Neuron (in vitro differentiated cells): ENCODE data around the gene ACAA1.

Experiments used
- H2AFZ ChIP-seq: one replicate; pipeline ENCODE4 v1.6.1; 2013; ENCODE audit warnings: low read depth, mild to moderate bottlenecking, inconsistent platforms, low read length, moderate library complexity
- H3K27me3 ChIP-seq: one replicate; pipeline ENCODE4 v1.6.1; 2013; ENCODE audit warnings: low read length; ENCODE audit not compliant: insufficient read depth
- H3K36me3 ChIP-seq: one replicate; pipeline ENCODE4 v1.6.1; 2013; ENCODE audit warnings: low read length; ENCODE audit not compliant: insufficient read depth
- H3K4me1 ChIP-seq: one replicate; pipeline ENCODE4 v1.6.1; 2013; ENCODE audit warnings: low read length; ENCODE audit not compliant: insufficient read depth
- H3K4me3 ChIP-seq: 2 replicates; pipeline ENCODE4 v1.5.1; 2013; ENCODE audit warnings: mild to moderate bottlenecking, low read length, moderate library complexity
- H3K9me3 ChIP-seq: one replicate; pipeline ENCODE4 v1.6.1; 2013; ENCODE audit warnings: low read length

The ACAA1 gene

DNA sequence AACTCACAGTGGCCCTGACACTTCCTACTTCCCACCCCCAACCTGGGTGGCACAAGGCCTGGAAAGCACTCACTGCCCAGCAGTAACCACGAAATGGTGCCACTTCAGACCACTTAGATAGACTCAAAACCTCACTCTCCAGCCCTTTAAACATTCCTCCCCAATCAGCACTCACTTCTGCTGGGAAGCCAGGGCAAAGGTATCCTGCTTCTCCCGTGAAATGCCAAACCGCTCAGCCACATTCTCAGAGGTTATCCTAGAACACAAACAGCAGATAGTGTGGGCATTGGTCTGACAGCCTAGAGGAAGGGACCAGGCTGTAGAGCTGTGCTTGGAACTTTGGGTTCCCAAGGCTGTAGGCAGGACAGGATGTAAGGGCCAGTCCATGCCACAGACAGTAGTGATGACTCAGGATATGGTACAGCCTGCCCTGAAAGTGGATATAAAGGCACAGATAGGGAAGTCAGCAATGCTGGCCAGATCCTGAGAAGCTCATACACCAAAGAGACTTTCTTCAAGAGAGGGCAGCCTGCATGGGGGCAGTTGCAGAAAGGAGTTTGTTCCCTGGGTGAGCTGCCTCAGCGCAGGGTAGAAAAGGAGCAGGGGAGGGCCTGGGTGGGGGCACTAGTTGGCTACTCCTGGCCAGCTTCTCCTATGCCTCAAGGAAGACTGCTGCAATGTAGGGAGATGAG lies 9.2 kb downstream of the ACAA1 start:
- Histone ChIP-seq H3K4me3 (no peak overlapping the region), H3K36me3 (peaks cover 84% of the 10 kb centered on the region), H3K27me3 (no peaks in the 10 kb centered on the region), H3K4me1 (no peaks in the 10 kb centered on the region), H3K9me3 (no peaks in the 10 kb centered on the region), H2AFZ (no peak overlapping the region)

- Histone ChIP-seq H3K4me3 (no peak overlapping the region), H3K9me3 (no peaks in the 10 kb centered on the region), H3K36me3 (peaks cover 84% of the 10 kb centered on the region), H2AFZ (no peak overlapping the region), H3K27me3 (no peaks in the 10 kb centered on the region), H3K4me1 (no peaks in the 10 kb centered on the region)
Measured at GRCh38 chr3:38126121-38126892, 10.6 kb downstream of the ACAA1 start.

GRCh38 chr3:38125305-38126120 lies 11.4 kb downstream of the ACAA1 start:
- no peak overlapping the region for H3K4me3 ChIP-seq
- H3K4me1 ChIP-seq: no peaks in the 10 kb centered on the region
- H2AFZ ChIP-seq: no peak overlapping the region
- peaks cover 83% of the 10 kb centered on the region for H3K36me3 ChIP-seq
- H3K9me3 ChIP-seq: no peaks in the 10 kb centered on the region
- H3K27me3 ChIP-seq: no peaks in the 10 kb centered on the region

DNA sequence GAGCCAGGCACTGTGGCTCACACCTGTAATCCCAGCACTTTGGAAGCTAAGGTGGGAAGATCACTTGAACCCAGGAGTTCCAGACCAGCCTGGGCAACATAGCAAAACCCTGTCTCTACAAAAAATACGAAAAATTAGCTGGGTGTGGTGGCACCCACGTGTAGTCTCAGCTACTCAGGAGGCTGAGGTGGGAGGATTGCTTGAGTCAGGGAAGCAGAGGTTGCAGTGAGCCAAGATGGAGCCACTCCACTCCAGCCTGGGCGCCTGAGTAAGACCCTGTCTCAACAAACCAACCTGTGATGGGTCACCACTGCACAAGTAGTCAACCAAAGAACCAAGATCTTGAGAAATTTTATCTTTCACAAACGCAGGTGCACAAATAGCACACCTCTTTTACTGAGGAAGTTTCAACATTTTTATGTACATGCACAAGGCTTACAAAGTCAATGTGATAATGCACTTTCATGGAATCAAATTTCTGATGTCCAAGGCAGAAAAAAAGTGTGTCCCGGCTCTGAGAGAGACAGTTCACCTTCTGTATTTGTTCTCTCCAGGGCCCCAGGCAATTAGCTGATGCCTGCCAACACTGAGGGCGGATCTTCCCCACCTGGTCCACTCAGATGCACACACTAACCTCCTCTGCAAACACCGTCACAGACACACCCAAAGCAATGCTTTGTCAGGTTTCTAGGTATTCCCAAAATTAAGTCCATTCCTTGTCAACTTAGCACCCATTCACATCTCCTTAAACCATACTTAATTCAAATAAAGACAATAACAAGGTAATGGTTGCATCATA lies 12.4 kb downstream of the ACAA1 start:
- H3K27me3 ChIP-seq: no peaks in the 10 kb centered on the region

GRCh38 chr3:38122712-38123290 lies 14.1 kb downstream of the ACAA1 start:
- H3K27me3 ChIP-seq: no peaks in the 10 kb centered on the region
- H3K9me3 ChIP-seq: no peaks in the 10 kb centered on the region
- peaks cover 67% of the 10 kb centered on the region for H3K36me3 ChIP-seq
- no peak overlapping the region for H2AFZ ChIP-seq
- H3K4me1 ChIP-seq: no peaks in the 10 kb centered on the region
- H3K4me3 ChIP-seq: no peak overlapping the region

More for the DNA sequence above, 12.4 kb downstream of the ACAA1 start:
- H3K36me3 ChIP-seq: peaks cover 83% of the 10 kb centered on the region
- H3K4me1 ChIP-seq: no peaks in the 10 kb centered on the region
- H3K4me3 ChIP-seq: no peak overlapping the region
- H2AFZ ChIP-seq: no peak overlapping the region
- no peaks in the 10 kb centered on the region for H3K9me3 ChIP-seq

DNA sequence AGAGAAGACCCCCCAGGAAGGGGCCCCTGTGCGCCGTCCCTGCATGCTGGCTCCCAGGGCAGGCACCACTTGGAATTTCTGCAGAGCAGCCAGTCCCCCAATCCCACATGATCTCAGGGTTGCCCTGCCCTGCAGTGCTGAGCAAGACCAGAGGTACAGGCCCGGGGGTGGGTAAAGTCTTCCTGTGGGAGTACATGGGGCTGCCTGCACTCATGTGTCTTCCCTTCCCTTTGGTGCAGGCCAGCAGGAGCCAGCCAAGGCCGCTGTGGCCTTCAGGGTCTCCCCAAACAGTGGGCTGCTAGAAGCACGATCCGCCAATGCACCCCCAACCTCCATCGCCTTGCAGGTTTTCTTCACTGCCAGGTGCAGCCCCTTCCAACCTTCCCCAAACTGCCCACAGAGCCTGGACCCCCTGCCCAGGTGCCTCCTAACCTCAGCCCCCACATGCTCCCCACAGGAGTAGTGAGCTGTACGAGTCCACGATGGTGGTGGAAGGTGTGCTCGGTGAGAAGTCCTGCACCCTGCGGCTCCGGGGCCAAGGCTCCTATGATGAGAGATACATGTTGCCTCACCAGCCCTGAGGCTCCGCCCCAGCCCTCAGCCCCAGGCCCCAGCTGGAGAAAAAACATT lies 15.0 kb downstream of the ACAA1 start:
- H3K4me1 ChIP-seq: no peaks in the 10 kb centered on the region
- no peaks in the 10 kb centered on the region for H3K27me3 ChIP-seq
- no peak overlapping the region for H2AFZ ChIP-seq
- peaks cover 3% of the 10 kb centered on the region for H3K9me3 ChIP-seq
- H3K36me3 ChIP-seq: peaks cover 59% of the 10 kb centered on the region
- H3K4me3 ChIP-seq: no peak overlapping the region

DNA sequence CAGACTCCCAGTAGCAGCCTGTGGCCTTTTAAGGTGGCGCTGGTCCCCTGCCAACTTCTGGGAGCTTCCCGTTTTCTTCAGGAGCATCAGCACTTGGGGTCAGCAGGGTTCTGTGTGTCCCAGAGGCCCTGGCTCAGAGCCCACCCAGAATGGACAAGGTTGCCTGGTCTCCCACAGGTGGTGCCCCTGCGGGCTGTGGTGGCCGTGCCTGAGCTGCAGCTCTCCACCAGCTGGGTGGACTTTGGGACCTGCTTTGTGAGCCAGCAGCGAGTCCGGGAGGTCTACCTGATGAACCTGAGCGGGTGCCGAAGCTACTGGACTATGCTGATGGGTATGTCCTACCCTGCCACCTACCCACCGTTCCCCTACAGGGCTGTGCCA lies 15.5 kb downstream of the ACAA1 start:
- Histone ChIP-seq H3K9me3 (peaks cover 8% of the 10 kb centered on the region), H3K4me3 (no peak overlapping the region), H3K36me3 (peaks cover 54% of the 10 kb centered on the region)

GRCh38 chr3:38120693-38121450 lies 16.1 kb downstream of the ACAA1 start:
- Histone ChIP-seq H3K36me3 (peaks cover 48% of the 10 kb centered on the region), H3K9me3 (peaks cover 8% of the 10 kb centered on the region), H3K4me1 (no peaks in the 10 kb centered on the region), H3K4me3 (no peak overlapping the region), H3K27me3 (no peaks in the 10 kb centered on the region), H2AFZ (no peak overlapping the region)

More for the DNA sequence above, 15.5 kb downstream of the ACAA1 start:
- no peaks in the 10 kb centered on the region for H3K4me1 ChIP-seq
- no peak overlapping the region for H2AFZ ChIP-seq
- no peaks in the 10 kb centered on the region for H3K27me3 ChIP-seq

DNA sequence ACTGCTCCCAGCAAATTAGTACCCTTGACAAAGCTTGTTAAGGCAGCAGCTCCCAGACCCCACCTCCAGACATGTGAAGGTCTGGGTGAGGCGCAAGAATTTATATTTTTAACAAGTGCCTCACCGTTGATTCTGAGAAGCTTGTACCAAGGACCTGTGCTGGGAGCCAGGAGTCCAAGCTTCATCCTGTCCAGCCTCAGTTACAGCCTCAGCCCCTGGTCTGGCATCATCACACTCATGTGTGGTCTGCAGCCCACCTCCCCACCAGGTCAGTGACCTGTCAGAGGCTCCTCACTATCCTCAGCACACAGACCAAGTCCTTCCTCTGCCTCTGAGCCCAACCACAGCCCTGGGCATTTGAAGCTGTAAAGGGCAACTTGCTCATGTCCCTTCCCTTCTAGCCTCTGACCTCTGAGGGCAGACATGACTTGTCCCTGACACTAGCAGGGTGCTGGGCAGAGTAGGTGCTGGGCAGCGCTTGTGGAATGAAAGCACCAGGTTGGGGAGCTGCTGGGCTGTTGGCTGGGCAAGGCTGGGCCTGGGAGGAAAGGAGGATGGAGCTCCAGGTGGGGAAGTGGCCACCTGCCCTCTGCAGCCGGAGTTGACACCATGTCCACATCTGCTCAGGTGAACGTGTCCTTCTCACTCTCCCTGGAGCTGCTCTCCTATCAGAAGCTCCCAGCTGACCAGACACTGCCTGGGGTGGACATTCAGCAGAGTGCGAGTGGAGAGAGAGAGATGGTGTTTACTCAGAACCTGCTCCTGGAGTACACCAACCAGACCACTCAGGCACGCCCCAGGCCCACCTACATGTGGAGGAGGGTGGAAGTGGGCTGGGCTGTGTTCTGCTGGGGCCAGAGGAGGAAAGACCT lies 16.9 kb downstream of the ACAA1 start:
- Histone ChIP-seq H3K27me3 (no peaks in the 10 kb centered on the region), H3K4me1 (no peaks in the 10 kb centered on the region), H3K9me3 (peaks cover 8% of the 10 kb centered on the region), H3K4me3 (no peak overlapping the region), H2AFZ (no peak overlapping the region), H3K36me3 (peaks cover 40% of the 10 kb centered on the region)

GRCh38 chr3:38119248-38119544 lies 17.7 kb downstream of the ACAA1 start:
- Histone ChIP-seq H3K36me3 (peaks cover 33% of the 10 kb centered on the region), H2AFZ (no peak overlapping the region), H3K4me1 (no peaks in the 10 kb centered on the region), H3K27me3 (no peaks in the 10 kb centered on the region), H3K9me3 (peaks cover 8% of the 10 kb centered on the region), H3K4me3 (no peak overlapping the region)
